NK-92 treated with Interleukin-12 subunit alpha and Interleukin-12 subunit beta, amount 100 ng/mL, for 24 hours (cell line): ENCODE measurements around the gene DSTN.
A peak's percentile ranks its signal among the peaks of the same experiment; 100 is the strongest.

Experiments
- DNase-seq: peaks from one replicate; lab custom pipeline; 2025; lab: John Stamatoyannopoulos, UW

The DSTN gene

GRCh38 chr20:17569616-17570346 lies at the start of gene DSTN:
TSS of gene DSTN (plus strand) at chr20:17570075. CDS start at chr20:17570209, 134 bp downstream.
- peak; percentile 34 for DNase-seq

- DNase-seq = no peak
These were observed 49.3 kb upstream of the DSTN start for GRCh38 chr20:17520583-17520982.

- DNase-seq = no peak
These were observed 47.3 kb upstream of the DSTN start for GRCh38 chr20:17522528-17522927.

GRCh38 chr20:17523326-17523725 lies 46.5 kb upstream of the DSTN start:
- DNase-seq = no peak

- DNase-seq = no peak
These were observed 45.3 kb upstream of the DSTN start for GRCh38 chr20:17524560-17524959.

- no peak for DNase-seq
These were observed 44.7 kb upstream of the DSTN start for GRCh38 chr20:17525132-17525531.

GRCh38 chr20:17525650-17526049 lies 44.2 kb upstream of the DSTN start:
- DNase-seq = no peak

- no peak for DNase-seq
These were observed 40.3 kb upstream of the DSTN start for GRCh38 chr20:17529586-17529985.

GRCh38 chr20:17530153-17530552 lies 39.7 kb upstream of the DSTN start:
- no peak for DNase-seq

GRCh38 chr20:17530716-17531664 lies 38.9 kb upstream of the DSTN start, which contains the start of gene BFSP1:
TSS of gene BFSP1 (minus strand) at chr20:17531379. CDS start at chr20:17531329, 50 bp downstream.
- DNase-seq = no peak

GRCh38 chr20:17531665-17532025 lies 38.2 kb upstream of the DSTN start:
- DNase-seq = no peak

- no peak for DNase-seq
These were observed 36.5 kb upstream of the DSTN start for GRCh38 chr20:17533396-17533795.

GRCh38 chr20:17534077-17534476 lies 35.8 kb upstream of the DSTN start:
- no peak for DNase-seq

- peak; percentile 17 for DNase-seq
These were observed 32.9 kb upstream of the DSTN start for GRCh38 chr20:17536944-17537444.

- DNase-seq = no peak
These were observed 31.9 kb upstream of the DSTN start for GRCh38 chr20:17537959-17538358.

- no peak for DNase-seq
These were observed 31.2 kb upstream of the DSTN start for GRCh38 chr20:17538517-17539170.

GRCh38 chr20:17541596-17541995 lies 28.3 kb upstream of the DSTN start:
- no peak for DNase-seq

- DNase-seq = no peak
These were observed 27.9 kb upstream of the DSTN start for GRCh38 chr20:17541996-17542395.

GRCh38 chr20:17542481-17542880 lies 27.4 kb upstream of the DSTN start:
- no peak for DNase-seq

- DNase-seq = no peak
These were observed 26.9 kb upstream of the DSTN start for GRCh38 chr20:17542993-17543412.

GRCh38 chr20:17543531-17544131 lies 26.2 kb upstream of the DSTN start:
- DNase-seq = no peak

- no peak for DNase-seq
These were observed 24.7 kb upstream of the DSTN start for GRCh38 chr20:17545127-17545526.
